GM10248 (cell line): ENCODE data around the gene CELF4.
A peak's percentile ranks its signal among the peaks of the same experiment; 100 is the strongest.

Experiments
- CTCF ChIA-PET: fragments of 300-600 bp; sonication (Branson Sonifier 250); formaldehyde crosslinking; extraction: SDS; loops from one replicate; lab custom pipeline; 2021; ENCODE audit warnings: antibody characterized with exemption; lab: Yijun Ruan, JAX
- POLR2A ChIA-PET: fragments of 350-650 bp; sonication (Branson Sonifier 250); formaldehyde crosslinking; extraction: SDS; loops from one replicate; lab custom pipeline; 2020; ENCODE audit warnings: antibody characterized with exemption; lab: Yijun Ruan, JAX
- DNase-seq: peaks from one replicate; pipeline ENCODE4 v3.0.0; 2012; ENCODE audit errors: extremely low spot score
- TF ChIP-seq, protein P1 (sequence below): IDR thresholded peaks from 2 replicates; pipeline ENCODE4 v1.5.1; 2012; ENCODE audit warnings: mild to moderate bottlenecking, low read depth; ENCODE audit errors: extremely low read depth, missing control alignments, control extremely low read depth

The CELF4 gene

DNA sequence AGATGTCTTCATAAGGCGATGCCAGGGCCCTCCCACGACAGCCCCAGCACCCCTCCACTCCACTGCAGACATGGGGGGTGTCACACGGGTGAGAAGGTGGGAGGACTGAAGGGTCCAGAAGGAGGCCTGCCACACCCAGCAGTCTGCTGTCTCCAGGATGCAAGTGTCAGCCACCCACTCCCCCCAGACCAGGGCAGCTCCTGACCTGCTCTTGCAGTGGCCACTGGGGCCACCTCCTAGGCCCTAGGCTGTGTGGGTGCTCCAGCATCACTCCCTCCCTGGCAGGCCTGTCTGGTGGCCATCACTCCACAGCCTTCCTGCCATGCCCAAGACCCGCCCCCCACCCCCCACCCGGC, 171.0 kb downstream of the CELF4 start:
- ChIA-PET CTCF (interaction anchor here (0.9 to 1.5 kb wide), 3 partner anchors 9 to 33 kb away, joined by 3 read pairs; no protein-coding TSS in a partner anchor), POLR2A (no interaction called here)
- no peak for DNase-seq
- TF ChIP-seq, protein P1, sequence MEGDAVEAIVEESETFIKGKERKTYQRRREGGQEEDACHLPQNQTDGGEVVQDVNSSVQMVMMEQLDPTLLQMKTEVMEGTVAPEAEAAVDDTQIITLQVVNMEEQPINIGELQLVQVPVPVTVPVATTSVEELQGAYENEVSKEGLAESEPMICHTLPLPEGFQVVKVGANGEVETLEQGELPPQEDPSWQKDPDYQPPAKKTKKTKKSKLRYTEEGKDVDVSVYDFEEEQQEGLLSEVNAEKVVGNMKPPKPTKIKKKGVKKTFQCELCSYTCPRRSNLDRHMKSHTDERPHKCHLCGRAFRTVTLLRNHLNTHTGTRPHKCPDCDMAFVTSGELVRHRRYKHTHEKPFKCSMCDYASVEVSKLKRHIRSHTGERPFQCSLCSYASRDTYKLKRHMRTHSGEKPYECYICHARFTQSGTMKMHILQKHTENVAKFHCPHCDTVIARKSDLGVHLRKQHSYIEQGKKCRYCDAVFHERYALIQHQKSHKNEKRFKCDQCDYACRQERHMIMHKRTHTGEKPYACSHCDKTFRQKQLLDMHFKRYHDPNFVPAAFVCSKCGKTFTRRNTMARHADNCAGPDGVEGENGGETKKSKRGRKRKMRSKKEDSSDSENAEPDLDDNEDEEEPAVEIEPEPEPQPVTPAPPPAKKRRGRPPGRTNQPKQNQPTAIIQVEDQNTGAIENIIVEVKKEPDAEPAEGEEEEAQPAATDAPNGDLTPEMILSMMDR = no peak

DNA sequence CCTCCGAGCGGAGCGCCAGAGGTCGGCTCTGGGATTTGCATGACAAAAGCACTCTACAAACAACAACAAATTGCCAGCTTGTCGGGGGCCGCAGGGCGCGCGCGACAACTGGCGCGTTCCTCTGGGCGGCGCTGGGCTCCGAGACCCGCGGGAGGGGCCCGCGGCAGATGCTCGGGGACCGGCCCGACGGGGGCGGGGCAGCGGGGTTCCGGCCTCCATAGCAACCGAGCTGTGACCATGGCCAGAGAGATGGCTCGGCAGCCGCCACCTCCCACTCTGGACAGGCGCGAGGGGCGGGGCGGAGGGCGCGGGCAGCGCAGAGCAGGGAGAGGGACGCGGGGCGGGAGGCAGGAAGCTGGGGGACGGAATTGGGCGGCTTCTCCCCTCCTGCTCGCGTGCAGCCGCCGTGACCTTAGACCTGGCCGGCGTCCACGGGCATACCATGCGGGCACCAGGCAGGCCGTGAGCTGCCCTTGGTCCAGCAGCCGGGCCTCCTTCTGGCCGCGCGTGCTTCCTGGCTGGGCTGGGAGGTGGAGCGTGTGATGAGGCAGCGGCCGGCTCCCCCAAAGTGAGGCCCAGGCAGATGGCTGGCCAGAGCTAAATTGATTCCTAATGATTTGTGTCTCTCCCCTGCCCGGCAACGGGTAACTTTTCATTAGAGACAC, 171.5 kb downstream of the CELF4 start:
- ChIA-PET POLR2A (interaction anchor here (0.6 kb wide), 1 partner anchor 14 kb away, joined by 3 read pairs; no protein-coding TSS in a partner anchor), CTCF (interaction anchor here (0.9 to 1.5 kb wide), 3 partner anchors 9 to 33 kb away, joined by 3 read pairs; no protein-coding TSS in a partner anchor)
- DNase-seq = peak; percentile 58
- TF ChIP-seq, protein P1 = no peak

DNA sequence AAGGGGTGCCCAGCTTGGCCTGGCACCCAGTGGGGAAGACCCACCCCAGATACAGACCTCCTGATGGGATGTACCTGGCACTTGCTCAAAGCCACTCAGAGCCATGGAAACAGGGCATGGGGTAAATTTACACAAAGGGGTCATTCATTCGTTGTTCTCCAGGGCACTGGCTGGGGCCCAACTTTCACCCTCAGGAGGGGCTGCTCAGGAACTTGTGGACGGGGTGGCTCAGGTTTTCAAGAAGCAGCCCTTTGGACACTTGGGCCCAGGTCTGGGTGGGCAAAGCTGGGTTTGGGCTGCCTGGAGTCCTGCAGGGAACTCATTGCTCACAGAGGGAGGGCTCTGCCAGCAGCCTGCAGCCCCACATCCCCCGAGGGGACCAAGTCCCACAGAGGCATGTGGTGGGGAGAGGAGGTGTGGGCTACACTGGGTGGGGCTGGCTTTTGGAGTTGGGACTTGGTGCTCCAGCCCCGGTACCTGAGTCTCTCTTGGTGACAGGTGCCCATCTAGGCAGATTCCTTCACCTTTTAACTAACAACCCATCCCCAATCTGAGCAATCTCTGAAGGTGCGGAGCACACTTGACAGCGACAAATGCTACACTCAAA, 172.3 kb downstream of the CELF4 start:
- CTCF ChIA-PET = interaction anchor here (1.5 kb wide), 1 partner anchor 16 kb away, joined by 3 read pairs; no protein-coding TSS in a partner anchor
- POLR2A ChIA-PET = interaction anchor here (0.6 kb wide), 1 partner anchor 15 kb away, joined by 3 read pairs; no protein-coding TSS in a partner anchor
- no peak for DNase-seq
- TF ChIP-seq, protein P1 = no peak

DNA sequence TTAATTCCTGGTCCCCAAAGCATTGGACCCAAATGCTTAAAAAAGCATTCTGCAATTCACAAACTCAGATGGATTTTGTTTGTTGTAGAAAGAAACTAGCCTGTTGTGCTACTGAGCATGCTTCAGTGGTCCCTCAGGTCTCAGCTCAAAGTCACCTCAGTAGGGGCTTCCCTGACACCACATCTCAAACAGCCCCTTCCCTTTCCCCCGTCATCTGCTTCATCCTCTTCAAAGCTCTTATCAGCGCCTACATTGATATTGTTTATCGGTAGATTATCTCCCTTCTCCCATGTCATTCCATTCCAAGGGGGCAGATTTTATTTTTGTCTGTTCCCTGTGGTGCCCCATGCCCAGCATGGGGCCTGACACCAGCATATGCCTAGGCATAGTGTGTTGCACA, 172.9 kb downstream of the CELF4 start:
- ChIA-PET POLR2A (no interaction called here), CTCF (interaction anchor here (1.1 to 1.5 kb wide), 2 partner anchors 22 to 146 kb away, joined by 3 to 5 read pairs; no protein-coding TSS in a partner anchor)
- no peak for DNase-seq
- TF ChIP-seq, protein P1 = no peak

DNA sequence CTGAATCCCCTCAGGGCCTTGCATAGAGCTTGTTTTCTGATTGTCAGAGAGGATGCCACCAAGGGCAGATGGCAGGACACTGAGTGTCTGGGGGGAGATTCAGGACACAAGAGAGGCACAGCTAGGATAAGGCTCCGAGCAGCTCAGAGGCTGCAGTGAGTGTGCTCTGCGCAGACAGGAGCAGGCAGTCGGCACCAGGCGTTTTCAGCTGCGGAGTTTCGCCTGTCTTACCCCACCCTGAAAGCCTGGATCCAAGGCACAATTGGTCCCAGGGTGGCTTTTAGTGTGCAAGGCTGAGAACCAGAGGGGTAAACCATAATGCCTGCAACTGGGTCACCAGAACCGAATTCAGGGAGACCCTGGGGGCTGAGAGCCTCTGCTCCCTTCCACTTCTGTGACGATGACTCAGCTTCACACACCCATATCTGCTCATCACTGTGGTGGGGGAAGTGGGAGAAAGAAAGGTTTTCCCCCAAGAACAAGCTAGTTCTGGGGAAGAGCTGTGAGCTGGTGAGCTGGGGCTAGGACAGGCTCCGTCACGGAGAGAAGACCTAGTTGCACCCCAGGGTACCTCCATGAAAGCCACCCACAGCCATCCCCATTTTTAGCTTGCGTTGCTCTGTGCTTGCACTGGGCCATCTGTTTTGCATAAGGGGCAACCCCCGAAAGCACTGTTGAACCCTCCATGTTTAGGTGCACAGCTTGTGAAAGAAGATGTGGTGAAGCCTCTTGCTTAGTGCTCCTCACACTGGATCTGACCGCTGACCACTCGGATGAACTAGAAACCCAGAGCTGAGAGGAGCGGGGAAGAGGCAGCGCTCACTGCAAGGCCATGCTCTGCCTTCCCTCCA, 173.7 kb downstream of the CELF4 start:
- TF ChIP-seq, protein P1 = no peak
- ChIA-PET CTCF (interaction anchor here (1.1 to 2.3 kb wide), 4 partner anchors 10 to 146 kb away, joined by 3 to 5 read pairs (median 4); no protein-coding TSS in a partner anchor), POLR2A (no interaction called here)
- peak; percentile 42 for DNase-seq

DNA sequence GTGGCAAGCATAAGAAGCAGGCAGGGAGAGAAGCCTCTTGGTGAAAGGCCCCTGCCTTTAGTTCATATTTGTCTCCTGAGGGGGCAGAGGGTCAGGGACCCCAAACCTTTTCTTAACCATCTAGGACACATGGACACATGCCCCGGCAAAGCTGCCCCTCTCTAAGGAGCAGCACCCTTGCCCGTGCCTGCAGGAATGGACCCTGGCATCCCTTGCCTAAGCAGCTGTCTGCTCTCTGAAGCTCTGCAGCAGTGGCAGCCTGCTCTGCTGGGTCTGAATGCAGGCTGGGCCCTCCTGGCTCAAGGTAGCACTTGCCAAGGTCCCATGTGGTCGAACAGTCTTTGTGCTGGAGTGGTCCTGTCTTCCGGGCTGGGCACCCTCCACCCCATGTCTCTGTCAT, 174.4 kb downstream of the CELF4 start:
- ChIA-PET POLR2A (no interaction called here), CTCF (interaction anchor here (1.4 to 2.3 kb wide), 2 partner anchors 10 to 86 kb away, joined by 3 to 5 read pairs; no protein-coding TSS in a partner anchor)
- TF ChIP-seq, protein P1 = no peak
- no peak for DNase-seq
